K562 (cell line): ENCODE measurements around the gene CCDC90B. TPM values are rescaled to one million over a fixed set of nuclear protein-coding genes. Genes with fewer than 3 reads are reported as not detected.

Source experiments
- ATAC-seq: fragments of 200-7000 bp; cut with Tn5 transposase; 3 replicates; pipeline ENCODE4 v1.9.1; 2020; ENCODE audit warnings: moderate library complexity
- BruUV-seq: library from RNA; stranded (reverse); fragments of 400-500 nt; replicated peaks from 2 replicates; lab custom pipeline; 2021; lab: Mats Ljungman, UMichigan
- CTCF ChIA-PET: fragments of 300-600 bp; formaldehyde crosslinking; extraction: SDS; loops from one replicate; lab custom pipeline; 2021; ENCODE audit warnings: low intra/inter-chr PET ratio; lab: Yijun Ruan, JAX
- POLR2A ChIA-PET: fragments of 300-600, 350-650 bp; sonication (Branson Sonifier 250); formaldehyde crosslinking; extraction: SDS; loops from one replicate; lab custom pipeline; 2021; ENCODE audit warnings: antibody characterized with exemption, inconsistent platforms; lab: Yijun Ruan, JAX
- DNase-seq, 4 experiments: peaks; one replicate each; pipeline versions ENCODE4 v3.0.0 to v3.0.0-alpha.2; 2011 to 2018; ENCODE audit warnings: low spot score in 3 of 4, mixed read lengths in 3 of 4; ENCODE audit errors: extremely low read depth in 1 of 4
- FAIRE-seq: peaks from 2 replicates; lab custom pipeline; 2011; peaks lifted over from hg19 to GRCh38; lab: Jason Lieb, UNC
- H2AFZ ChIP-seq: 2 replicates; pipeline ENCODE4 v1.6.0; 2011; ENCODE audit warnings: low read depth, low read length, control low read depth, inconsistent platforms
- H3K27ac ChIP-seq: fragments of 200-600 bp; 3 replicates; pipeline ENCODE4 v1.8.0; 2011; ENCODE audit warnings: low read depth, mild to moderate bottlenecking, control low read depth, inconsistent platforms, low read length, moderate library complexity, mixed read lengths; ENCODE audit errors: extremely low read depth
- H3K27me3 ChIP-seq, 2 experiments: fragments of 300-600 bp in 1 of 2; 2 replicates in 1 of 2; 3 replicates in 1 of 2; pipeline versions ENCODE4 v1.6.0 to v1.8.0; 2011; ENCODE audit warnings: inconsistent platforms in 2 of 2, low read length in 2 of 2, mild to moderate bottlenecking in 1 of 2, mixed read lengths in 1 of 2, moderate library complexity in 1 of 2; ENCODE audit not compliant: control insufficient read depth in 2 of 2, insufficient read depth in 2 of 2
- H3K36me3 ChIP-seq: fragments of 300-600 bp; 3 replicates; pipeline ENCODE4 v1.8.0; 2011; ENCODE audit warnings: mild to moderate bottlenecking, low read length, inconsistent platforms; ENCODE audit not compliant: control insufficient read depth, insufficient read depth
- H3K4me1 ChIP-seq, 2 experiments: fragments of 200-600 bp in 1 of 2; replicated peaks in 1 of 2; 2 replicates in 1 of 2; 3 replicates in 1 of 2; pipeline versions ENCODE4 v1.5.1 to v1.8.0; 2011; ENCODE audit warnings: inconsistent platforms in 2 of 2, low read length in 2 of 2, mild to moderate bottlenecking in 1 of 2, mixed read lengths in 1 of 2, moderate library complexity in 1 of 2; ENCODE audit not compliant: control insufficient read depth in 2 of 2, insufficient read depth in 2 of 2
- H3K4me2 ChIP-seq: 2 replicates; pipeline ENCODE4 v1.6.1; 2011; ENCODE audit warnings: low read length, control low read depth, inconsistent platforms, mixed read lengths; ENCODE audit not compliant: insufficient read depth
- H3K4me3 ChIP-seq: fragments of 200-600 bp; sonication (generic), shearing (Covaris generic); 2 replicates; pipeline ENCODE4 v1.5.1; 2016; ENCODE audit warnings: control low read depth, inconsistent platforms
- H3K79me2 ChIP-seq: fragments of 200-600 bp; 3 replicates; pipeline ENCODE4 v1.8.0; 2011; ENCODE audit warnings: low read length, inconsistent platforms; ENCODE audit not compliant: control insufficient read depth, insufficient read depth
- H3K9ac ChIP-seq, 2 experiments: 2 replicates each; pipeline versions ENCODE4 v1.6.0 to v1.6.1; 2011; ENCODE audit warnings: low read depth in 2 of 2, low read length in 2 of 2, control low read depth in 1 of 2, inconsistent platforms in 1 of 2, mild to moderate bottlenecking in 1 of 2, mixed read lengths in 1 of 2; ENCODE audit not compliant: insufficient read depth in 1 of 2
- H3K9me1 ChIP-seq: one replicate; pipeline ENCODE4 v1.6.0; 2011; ENCODE audit warnings: inconsistent platforms, mild to moderate bottlenecking, low read length, moderate library complexity; ENCODE audit not compliant: control insufficient read depth, insufficient read depth
- H3K9me3 ChIP-seq: replicated peaks from 2 replicates; pipeline ENCODE4 v1.5.1; 2011; ENCODE audit warnings: low read depth, low read length, inconsistent platforms; ENCODE audit not compliant: control insufficient read depth, insufficient read depth
- H4K20me1 ChIP-seq: replicated peaks from 2 replicates; pipeline ENCODE4 v1.6.1; 2011; ENCODE audit warnings: low read length, inconsistent platforms, mixed read lengths; ENCODE audit not compliant: control insufficient read depth, insufficient read depth
- ARID4B ChIP-seq: sonication (generic); formaldehyde crosslinking; IDR thresholded peaks from 2 replicates; pipeline ENCODE4 v1.8.0; 2022; ENCODE audit warnings: mild to moderate bottlenecking, missing genetic modification reagents
- C11orf30 ChIP-seq: fragments of 450-650 bp; IDR thresholded peaks from 2 replicates; pipeline ENCODE4 v1.6.1; 2016; ENCODE audit warnings: low read depth, mild to moderate bottlenecking
- JUN ChIP-seq, 2 experiments: sonication (generic) in 1 of 2; formaldehyde crosslinking in 1 of 2; IDR thresholded peaks; 2 replicates each; pipeline versions ENCODE4 v1.6.1 to v1.8.0; 2012 to 2022; ENCODE audit warnings: borderline replicate concordance in 2 of 2, mild to moderate bottlenecking in 2 of 2, improper control_type of control experiment in 1 of 2, low read depth in 1 of 2, low read length in 1 of 2, missing genetic modification reagents in 1 of 2
- RBM25 ChIP-seq: fragments of 200-400 bp; formaldehyde crosslinking; IDR thresholded peaks from 2 replicates; pipeline ENCODE4 v1.6.1; 2018; ENCODE audit warnings: low read length, low read depth, moderate library complexity; ENCODE audit not compliant: severe bottlenecking
- SMC3 ChIP-seq: conservative IDR thresholded peaks from 2 replicates; pipeline ENCODE4 v1.6.1; 2011; ENCODE audit warnings: low read depth, low read length, improper control_type of control experiment; ENCODE audit not compliant: insufficient read depth
- ZNF146 ChIP-seq: IDR thresholded peaks from one replicate; pipeline ENCODE4 v1.6.1; 2018; ENCODE audit warnings: missing compliant biosample characterization; ENCODE audit not compliant: unreplicated experiment
- ZNF316 ChIP-seq: fragments of 450-650 bp; IDR thresholded peaks from 2 replicates; pipeline ENCODE4 v1.6.1; 2016
- WGBS: fragments of 100-300 bp; shearing (Covaris generic); methylation state at CpG from one replicate; pipeline ENCODE4 v1.1.6; 2016; ENCODE audit warnings: low coverage, mixed read lengths; ENCODE audit not compliant: insufficient coverage; ENCODE audit errors: missing lambda C conversion rate; 5-methylcytosine and 5-hydroxymethylcytosine counted together
- in situ Hi-C: fragments of 300-500 bp; cut with MboI; formaldehyde crosslinking; loops from 4 replicates; pipeline ENCODE4 v1.15.0; 2018; ENCODE audit warnings: inconsistent platforms, mixed read lengths
- intact Hi-C: fragments of 100-400 bp; cut with micrococcal nuclease; formaldehyde crosslinking; loops from 2 replicates; pipeline ENCODE4 v1.14.2; 2022
- polyA plus RNA-seq, 8 experiments: library from polyadenylated mRNA; depleted of rRNA in 4 of 8; stranded (reverse) in 5 of 8; unstranded in 3 of 8; fragments of >200 nt; fragmentation: Nextera tagmentation in 2 of 8; fragmentation: Illumina TruSeq in 1 of 8; extraction: Ambion mirVana in 2 of 8; extraction: Trizol in 1 of 8; gene quantifications; 2 replicates each; pipeline versions ENCODE4 v1.2.1 to v1.2.3, GENCODE V29; 2011 to 2014; ENCODE audit warnings: inconsistent platforms in 1 of 8, missing spikeins in 1 of 8
- total RNA-seq, 7 experiments: library from RNA; depleted of rRNA in 6 of 7; stranded (reverse); fragments of >200 nt in 6 of 7; fragmentation: Illumina TruSeq in 2 of 7; extraction: Trizol in 2 of 7; gene quantifications; 2 replicates each; pipeline versions ENCODE4 v1.2.1 to v1.2.3, GENCODE V29; 2011 to 2021; ENCODE audit warnings: low replicate concordance in 1 of 7

The CCDC90B gene
- total and polyA plus RNA-seq, 9 of the 15 experiments (the other 6 are each of a cell fraction or from before 2014, with no cell fraction given), result 26.6 to 63.6 (median 51.8) TPM

DNA sequence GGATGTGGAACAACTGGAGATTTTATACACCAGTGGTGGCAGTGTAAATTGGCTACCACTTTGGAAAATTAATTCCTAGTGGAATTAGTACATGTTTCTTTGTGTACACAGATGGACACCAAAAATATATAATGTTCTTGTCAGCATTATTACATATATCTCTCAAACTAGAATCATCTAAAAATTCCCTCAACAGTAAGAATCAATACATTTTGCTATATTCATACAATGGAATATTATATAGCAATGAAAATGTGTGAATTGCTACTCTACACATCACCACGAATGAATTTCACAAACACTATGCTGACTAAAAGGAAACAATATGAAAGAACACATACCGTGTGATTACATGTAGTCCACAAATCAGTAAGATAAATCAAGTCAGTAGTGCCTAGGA is 33.9 kb downstream of the CCDC90B start:
- H3K4me3 ChIP-seq, result no peak overlapping the region
- no peak overlapping the region for H3K9ac ChIP-seq
- in situ Hi-C loops, result no loop called here
- H3K4me2 ChIP-seq, result no peak overlapping the region
- H3K27me3 ChIP-seq, result no peaks in the 10 kb centered on the region
- DNase-seq, result no peak
- TF ChIP-seq SMC3 (no peak), C11orf30 (peak; percentile 21; the same call in 1 of the 2 replicates), ARID4B (CRISPR knock-in tag) (no peak), ZNF316 (peak; percentile 66), ZNF146 (CRISPR knock-in tag) (peak; percentile 81), JUN (IDR thresholded peaks at IDR 0.05; ENCODE audit: borderline replicate concordance, low read depth, low read length) (no peak), JUN (CRISPR knock-in tag; IDR thresholded peaks at IDR 0.05; ENCODE audit: borderline replicate concordance) (no peak), RBM25 (peak; percentile 24)
- H3K27ac ChIP-seq, result no peak overlapping the region
- H3K79me2 ChIP-seq, result no peaks in the 10 kb centered on the region
- H3K9me1 ChIP-seq, result no peaks in the 10 kb centered on the region
- no peak for ATAC-seq
- ChIA-PET POLR2A (interaction anchor here (0.7 kb wide), 1 partner anchor 35 kb away, joined by 3 read pairs; no protein-coding TSS in a partner anchor), CTCF (no interaction called here)
- intact Hi-C loops, result no loop called here
- H3K4me1 ChIP-seq, result no peaks in the 10 kb centered on the region
- no peak overlapping the region for H2AFZ ChIP-seq
- H3K36me3 ChIP-seq, result no peaks in the 10 kb centered on the region
- BruUV-seq, result no TSS peak
- H4K20me1 ChIP-seq, result no peaks in the 10 kb centered on the region
- H3K9me3 ChIP-seq, result no peaks in the 10 kb centered on the region
- WGBS, result 13% methylated on average over 2 of the region's 2 CpGs
- FAIRE-seq, result no peak
